Measurements from ENCODE around the gene S100A7A. TPM values are rescaled to one million over a fixed set of nuclear protein-coding genes. Genes with fewer than 3 reads are reported as not detected.

The S100A7A gene
- total and polyA plus RNA-seq, 7 donors, result not detected

DNA sequence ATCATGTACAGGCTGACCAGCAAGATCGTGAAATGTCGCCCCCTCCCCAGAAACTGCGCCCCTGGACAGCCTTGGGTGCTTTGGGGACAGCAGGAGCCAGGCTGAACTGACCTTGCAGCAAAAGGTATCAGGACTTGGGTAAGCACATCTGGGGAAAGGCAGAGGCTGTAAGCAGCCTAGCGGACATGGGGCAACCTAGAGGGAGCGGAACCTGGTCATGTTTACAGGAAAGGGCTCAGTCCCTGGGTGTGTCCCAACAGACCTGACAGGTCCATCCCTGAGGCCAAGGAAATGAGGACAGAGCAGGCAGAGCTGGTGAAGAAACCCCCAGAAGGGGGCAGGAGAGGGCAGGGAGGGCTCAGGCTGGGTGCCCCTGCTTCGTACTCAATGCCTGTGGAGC lies 22.4 kb upstream of the S100A7A start:
- no peak for DNase-seq
- intact Hi-C loops (cut with DNase I), result no loop called here
- H3K4me3 ChIP-seq, result no peak overlapping the region
- ATAC-seq, result no peak
- no peaks in the 10 kb centered on the region for H3K36me3 ChIP-seq (ENCODE audit: insufficient read depth in 1 of 2, low read depth in 1 of 2)
- H3K27me3 ChIP-seq (ENCODE audit: insufficient read depth in 3 of 3, low read length in 2 of 3), result no peaks in the 10 kb centered on the region
- no peaks in the 10 kb centered on the region for H3K9me3 ChIP-seq
- no peaks in the 10 kb centered on the region for H3K4me1 ChIP-seq
- no peak overlapping the region for H3K27ac ChIP-seq
- WGBS, 3 donors, result 74 to 80% (median 79%) methylated on average over 6 of the region's 6 CpGs
- no peak for TF ChIP-seq CTCF (IDR thresholded peaks at IDR 0.05)

GRCh38 chr1:153394391-153394790 lies 21.9 kb upstream of the S100A7A start:
- no peaks in the 10 kb centered on the region for H3K4me1 ChIP-seq
- no peak for DNase-seq
- no peaks in the 10 kb centered on the region for H3K36me3 ChIP-seq (ENCODE audit: insufficient read depth in 1 of 2, low read depth in 1 of 2)
- H3K9me3 ChIP-seq, result no peaks in the 10 kb centered on the region
- H3K27ac ChIP-seq, result no peak overlapping the region
- no peaks in the 10 kb centered on the region for H3K27me3 ChIP-seq (ENCODE audit: insufficient read depth in 3 of 3, low read length in 2 of 3)
- no peak overlapping the region for H3K4me3 ChIP-seq
- no peak for TF ChIP-seq CTCF (IDR thresholded peaks at IDR 0.05)
- ATAC-seq, result no peak
- WGBS, 3 donors, result 69 to 73% (median 72%) methylated on average over 5 of the region's 5 CpGs
- intact Hi-C loops (cut with DNase I), result no loop called here

- H3K36me3 ChIP-seq (ENCODE audit: insufficient read depth in 1 of 2, low read depth in 1 of 2), result no peaks in the 10 kb centered on the region
- 51 to 76% (median 61%) methylated on average over 7 of the region's 7 CpGs for WGBS, 3 donors
- TF ChIP-seq CTCF (IDR thresholded peaks at IDR 0.05), result no peak
- H3K4me1 ChIP-seq, result no peaks in the 10 kb centered on the region
- no peaks in the 10 kb centered on the region for H3K9me3 ChIP-seq
- DNase-seq (peak; percentile 35 to 60), ATAC-seq (peak; percentile 79 to 88 (median 84))
- intact Hi-C loops (cut with DNase I), result loop anchor here in 1 of 2 donors (5.0 kb wide), 1 partner anchor 43 kb away; no protein-coding TSS in a partner anchor
- H3K4me3 ChIP-seq, result no peak overlapping the region
- no peaks in the 10 kb centered on the region for H3K27me3 ChIP-seq (ENCODE audit: insufficient read depth in 3 of 3, low read length in 2 of 3)
- no peak overlapping the region for H3K27ac ChIP-seq
Measured at GRCh38 chr1:153395136-153395685, 21.1 kb upstream of the S100A7A start.

DNA sequence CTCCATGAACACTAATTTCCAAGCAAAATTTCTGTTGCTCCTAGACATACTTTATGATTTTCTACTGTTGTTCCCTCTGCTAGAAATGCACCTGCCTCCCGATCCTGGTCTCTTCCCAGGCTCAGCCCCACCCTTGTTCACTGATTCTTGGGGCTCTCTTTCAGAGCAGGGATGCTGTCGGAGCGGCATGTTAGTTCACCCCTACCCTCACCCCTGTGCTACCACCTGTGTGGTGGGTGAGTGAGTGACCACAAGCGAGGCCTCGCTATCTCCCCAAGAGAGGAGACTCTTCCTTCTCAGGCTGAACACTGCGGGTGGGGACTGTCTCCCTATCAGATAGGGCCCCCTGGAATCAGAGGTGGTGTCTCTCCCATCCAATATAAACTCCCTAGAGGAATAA lies 20.5 kb upstream of the S100A7A start:
- no peaks in the 10 kb centered on the region for H3K9me3 ChIP-seq
- H3K27ac ChIP-seq, result no peak overlapping the region
- no peak for TF ChIP-seq CTCF (IDR thresholded peaks at IDR 0.05)
- 78 to 83% (median 79%) methylated on average over 6 of the region's 6 CpGs for WGBS, 3 donors
- no peak overlapping the region for H3K4me3 ChIP-seq
- intact Hi-C loops (cut with DNase I), result loop anchor here in 1 of 2 donors (5.0 kb wide), 1 partner anchor 43 kb away; no protein-coding TSS in a partner anchor
- H3K4me1 ChIP-seq, result no peaks in the 10 kb centered on the region
- DNase-seq (no peak), ATAC-seq (no peak)
- H3K27me3 ChIP-seq (ENCODE audit: insufficient read depth in 3 of 3, low read length in 2 of 3), result no peaks in the 10 kb centered on the region
- no peaks in the 10 kb centered on the region for H3K36me3 ChIP-seq (ENCODE audit: insufficient read depth in 1 of 2, low read depth in 1 of 2)

GRCh38 chr1:153396461-153396860 lies 19.9 kb upstream of the S100A7A start:
- intact Hi-C loops (cut with DNase I), result loop anchor here in 1 of 2 donors (5.0 kb wide), 1 partner anchor 44 kb away; no protein-coding TSS in a partner anchor
- 80 to 82% (median 82%) methylated on average over 6 of the region's 6 CpGs for WGBS, 3 donors
- H3K9me3 ChIP-seq, result no peaks in the 10 kb centered on the region

More at GRCh38 chr1:153396461-153396860, 19.9 kb upstream of the S100A7A start:
- Histone ChIP-seq H3K27ac (no peak overlapping the region), H3K4me3 (no peak overlapping the region), H3K36me3 (ENCODE audit: insufficient read depth in 1 of 2, low read depth in 1 of 2) (no peaks in the 10 kb centered on the region), H3K27me3 (ENCODE audit: insufficient read depth in 3 of 3, low read length in 2 of 3) (no peaks in the 10 kb centered on the region), H3K4me1 (no peaks in the 10 kb centered on the region)
- no peak for DNase-seq
- ATAC-seq, result no peak
- no peak for TF ChIP-seq CTCF (IDR thresholded peaks at IDR 0.05)

All from psoas muscle (tissue), 8 donors.